WTC11 (cell line): ENCODE data around the gene WIPF3. TPM values are rescaled to one million over a fixed set of nuclear protein-coding genes. Genes with fewer than 3 reads are reported as not detected.

Experiments
- ATAC-seq: fragments of 200-7000 bp; cut with Tn5 transposase; 2 replicates; pipeline ENCODE4 v1.10.0; 2021; ENCODE audit warnings: mild to moderate bottlenecking, moderate library complexity
- CTCF ChIA-PET: fragments of 300-600 bp; sonication (Branson Sonifier 250); formaldehyde crosslinking; loops from one replicate; lab custom pipeline; 2021; ENCODE audit warnings: antibody characterized with exemption; lab: Charles Lee
- POLR2A ChIA-PET: fragments of 350-600 bp; sonication (Branson Sonifier 250); formaldehyde crosslinking; loops from one replicate; lab custom pipeline; 2021; ENCODE audit warnings: antibody characterized with exemption; lab: Charles Lee
- DNase-seq: peaks from one replicate; pipeline ENCODE4 v3.0.0; 2021; ENCODE audit warnings: low spot score
- H3K27ac Mint-ChIP-seq: 2 replicates; pipeline ENCODE4 v1.8.0; 2021; ENCODE audit warnings: mixed read lengths
- H3K27me3 Mint-ChIP-seq: 2 replicates; pipeline ENCODE4 v1.8.0; 2021; ENCODE audit warnings: low read depth, mild to moderate bottlenecking, moderate library complexity, mixed read lengths
- H3K36me3 Mint-ChIP-seq: 2 replicates; pipeline ENCODE4 v1.8.0; 2021; ENCODE audit warnings: mixed read lengths
- H3K4me1 Mint-ChIP-seq: 2 replicates; pipeline ENCODE4 v1.8.0; 2022; ENCODE audit warnings: mixed read lengths
- H3K4me3 Mint-ChIP-seq: 2 replicates; pipeline ENCODE4 v1.8.0; 2021; ENCODE audit warnings: mild to moderate bottlenecking, moderate library complexity, mixed read lengths
- H3K9me3 Mint-ChIP-seq: 2 replicates; pipeline ENCODE4 v1.8.0; 2021; ENCODE audit warnings: mixed read lengths
- ATF2 ChIP-seq: sonication (generic); formaldehyde crosslinking; IDR thresholded peaks from 2 replicates; pipeline ENCODE4 v1.8.1; 2022; ENCODE audit warnings: low read depth, missing genetic modification reagents, borderline replicate concordance
- FOXP1 ChIP-seq: sonication (generic); formaldehyde crosslinking; IDR thresholded peaks from 2 replicates; pipeline ENCODE4 v1.8.0; 2022; ENCODE audit warnings: missing genetic modification reagents, mild to moderate bottlenecking, moderate library complexity, borderline replicate concordance
- MXD4 ChIP-seq: fragments of 250-450 bp; sonication (Bioruptor Pico); IDR thresholded peaks from 2 replicates; pipeline ENCODE4 v1.8.0; 2021; ENCODE audit warnings: mild to moderate bottlenecking, moderate library complexity, borderline replicate concordance
- SMAD3 ChIP-seq: sonication (generic); formaldehyde crosslinking; IDR thresholded peaks from 2 replicates; pipeline ENCODE4 v1.8.0; 2022; ENCODE audit warnings: missing genetic modification reagents, mild to moderate bottlenecking, borderline replicate concordance
- TEAD1 ChIP-seq: sonication (generic); formaldehyde crosslinking; IDR thresholded peaks from 2 replicates; pipeline ENCODE4 v1.8.0; 2022; ENCODE audit warnings: mild to moderate bottlenecking, missing genetic modification reagents
- ZBTB43 ChIP-seq: sonication (generic); formaldehyde crosslinking; IDR thresholded peaks from 2 replicates; pipeline ENCODE4 v1.8.1; 2023; ENCODE audit warnings: mild to moderate bottlenecking, missing genetic modification reagents
- ZNF232 ChIP-seq: sonication (generic); formaldehyde crosslinking; IDR thresholded peaks from 2 replicates; pipeline ENCODE4 v1.8.0; 2022; ENCODE audit warnings: mild to moderate bottlenecking, missing genetic modification reagents
- ZNF317 ChIP-seq: sonication (generic); formaldehyde crosslinking; IDR thresholded peaks from 2 replicates; pipeline ENCODE4 v1.8.1; 2023; ENCODE audit warnings: low read depth, mild to moderate bottlenecking, moderate library complexity, missing genetic modification reagents, borderline replicate concordance
- ZNF396 ChIP-seq: fragments of 250-450 bp; sonication (Bioruptor Pico); IDR thresholded peaks from 2 replicates; pipeline ENCODE4 v1.8.0; 2021; ENCODE audit warnings: mild to moderate bottlenecking, moderate library complexity, borderline replicate concordance
- total RNA-seq: library from RNA; stranded (reverse); gene quantifications from 3 replicates; pipeline ENCODE4 v1.2.3, GENCODE V29; 2021
- TF ChIP-seq, protein P1 (sequence below): sonication (generic); formaldehyde crosslinking; IDR thresholded peaks from 2 replicates; pipeline ENCODE4 v1.8.1; 2022; ENCODE audit warnings: mild to moderate bottlenecking, moderate library complexity, missing genetic modification reagents
- TF ChIP-seq, protein P2 (sequence below): sonication (generic); formaldehyde crosslinking; IDR thresholded peaks from 2 replicates; pipeline ENCODE4 v1.8.0; 2023; ENCODE audit warnings: missing genetic modification reagents
- TF ChIP-seq, protein P3 (sequence below): sonication (generic); formaldehyde crosslinking; IDR thresholded peaks from 2 replicates; pipeline ENCODE4 v1.8.1; 2023; ENCODE audit warnings: mild to moderate bottlenecking, moderate library complexity, missing genetic modification reagents

The WIPF3 gene
- total RNA-seq, 1 experiment from 2014 or later: 9.9 TPM

- no peaks in the 10 kb centered on the region for H3K9me3 Mint-ChIP-seq
- H3K4me3 Mint-ChIP-seq: no peak overlapping the region
- no peaks in the 10 kb centered on the region for H3K36me3 Mint-ChIP-seq
- H3K27me3 Mint-ChIP-seq: no peaks in the 10 kb centered on the region; the same call in 1 of the 2 replicates
- H3K4me1 Mint-ChIP-seq: peaks cover 31% of the 10 kb centered on the region
- ChIA-PET CTCF (interaction anchor here (0.6 to 1.9 kb wide), 11 partner anchors 9 to 925 kb away, joined by 3 to 20 read pairs (median 4); partner anchors contain the start of gene WIPF3), POLR2A (interaction anchor here (1.2 kb wide), 1 partner anchor 40 kb away, joined by 3 read pairs; no protein-coding TSS in a partner anchor)
- H3K27ac Mint-ChIP-seq: no peak overlapping the region
- ATAC-seq: peak; percentile 73
- TF ChIP-seq, protein P1, sequence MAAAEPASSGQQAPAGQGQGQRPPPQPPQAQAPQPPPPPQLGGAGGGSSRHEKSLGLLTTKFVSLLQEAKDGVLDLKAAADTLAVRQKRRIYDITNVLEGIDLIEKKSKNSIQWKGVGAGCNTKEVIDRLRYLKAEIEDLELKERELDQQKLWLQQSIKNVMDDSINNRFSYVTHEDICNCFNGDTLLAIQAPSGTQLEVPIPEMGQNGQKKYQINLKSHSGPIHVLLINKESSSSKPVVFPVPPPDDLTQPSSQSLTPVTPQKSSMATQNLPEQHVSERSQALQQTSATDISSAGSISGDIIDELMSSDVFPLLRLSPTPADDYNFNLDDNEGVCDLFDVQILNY: no peak
- DNase-seq: peak; percentile 59
These were observed 75.4 kb downstream of the WIPF3 start for GRCh38 chr7:29881724-29882123.

DNA sequence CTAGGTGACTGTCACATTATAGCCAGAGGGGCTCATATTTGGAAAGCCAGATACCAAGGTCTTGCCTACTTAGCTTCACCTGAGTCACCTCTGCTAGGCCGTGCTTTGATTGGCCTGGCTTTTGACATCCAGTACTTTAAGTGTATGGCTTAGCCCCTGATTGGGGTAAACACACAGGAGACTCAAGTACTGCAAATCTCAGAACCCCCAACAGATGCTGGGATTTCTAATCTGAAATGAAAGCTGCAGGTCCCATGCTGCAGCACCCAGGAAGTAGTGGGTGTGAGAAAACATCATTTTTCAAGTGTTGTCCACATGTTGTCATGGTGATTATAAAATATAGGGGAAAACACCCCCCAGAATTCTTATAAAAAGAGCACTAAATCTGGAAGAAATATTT, 76.2 kb downstream of the WIPF3 start:
- H3K27ac Mint-ChIP-seq: no peak overlapping the region
- CTCF ChIA-PET: interaction anchor here (1.1 to 1.9 kb wide), 2 partner anchors 89 to 135 kb away, joined by 3 to 20 read pairs; no protein-coding TSS in a partner anchor
- peaks cover 31% of the 10 kb centered on the region for H3K4me1 Mint-ChIP-seq

More for the DNA sequence above, 76.2 kb downstream of the WIPF3 start:
- Mint-ChIP-seq H3K27me3 (no peaks in the 10 kb centered on the region; the same call in 1 of the 2 replicates), H3K4me3 (peak overlapping the region; percentile 57; the same call in 1 of the 2 replicates)
- POLR2A ChIA-PET: no interaction called here
- TF ChIP-seq ATF2: no peak
- TF ChIP-seq TEAD1 (CRISPR knock-in tag): no peak
- TF ChIP-seq, protein P1: no peak
- no peak for TF ChIP-seq MXD4 (CRISPR knock-in tag)
- no peak for TF ChIP-seq ZNF317
- no peak for TF ChIP-seq SMAD3 (CRISPR knock-in tag)
- TF ChIP-seq ZNF396 (CRISPR knock-in tag): no peak
- no peak for TF ChIP-seq FOXP1 (CRISPR knock-in tag)
- TF ChIP-seq ZNF232 (CRISPR knock-in tag): no peak
- TF ChIP-seq ZBTB43 (CRISPR knock-in tag): no peak
- TF ChIP-seq, protein P2, sequence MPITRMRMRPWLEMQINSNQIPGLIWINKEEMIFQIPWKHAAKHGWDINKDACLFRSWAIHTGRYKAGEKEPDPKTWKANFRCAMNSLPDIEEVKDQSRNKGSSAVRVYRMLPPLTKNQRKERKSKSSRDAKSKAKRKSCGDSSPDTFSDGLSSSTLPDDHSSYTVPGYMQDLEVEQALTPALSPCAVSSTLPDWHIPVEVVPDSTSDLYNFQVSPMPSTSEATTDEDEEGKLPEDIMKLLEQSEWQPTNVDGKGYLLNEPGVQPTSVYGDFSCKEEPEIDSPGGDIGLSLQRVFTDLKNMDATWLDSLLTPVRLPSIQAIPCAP: no peak
- TF ChIP-seq, protein P3, sequence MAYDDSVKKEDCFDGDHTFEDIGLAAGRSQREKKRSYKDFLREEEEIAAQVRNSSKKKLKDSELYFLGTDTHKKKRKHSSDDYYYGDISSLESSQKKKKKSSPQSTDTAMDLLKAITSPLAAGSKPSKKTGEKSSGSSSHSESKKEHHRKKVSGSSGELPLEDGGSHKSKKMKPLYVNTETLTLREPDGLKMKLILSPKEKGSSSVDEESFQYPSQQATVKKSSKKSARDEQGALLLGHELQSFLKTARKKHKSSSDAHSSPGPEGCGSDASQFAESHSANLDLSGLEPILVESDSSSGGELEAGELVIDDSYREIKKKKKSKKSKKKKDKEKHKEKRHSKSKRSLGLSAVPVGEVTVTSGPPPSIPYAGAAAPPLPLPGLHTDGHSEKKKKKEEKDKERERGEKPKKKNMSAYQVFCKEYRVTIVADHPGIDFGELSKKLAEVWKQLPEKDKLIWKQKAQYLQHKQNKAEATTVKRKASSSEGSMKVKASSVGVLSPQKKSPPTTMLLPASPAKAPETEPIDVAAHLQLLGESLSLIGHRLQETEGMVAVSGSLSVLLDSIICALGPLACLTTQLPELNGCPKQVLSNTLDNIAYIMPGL (CRISPR knock-in tag): no peak
- TF ChIP-seq, all 79 proteins: peak for 0
- Mint-ChIP-seq H3K36me3 (no peaks in the 10 kb centered on the region), H3K9me3 (no peaks in the 10 kb centered on the region)
- DNase-seq (no peak), ATAC-seq (no peak)
